Measurements from ENCODE around the gene PIPOX.
"Not testable (repeated sequence)": the region's sequence is repeated elsewhere in the genome, so short reads cannot be mapped to it uniquely, and the experiment has no call there.

Gene PIPOX

GRCh38 chr17:29074488-29074887 lies 31.5 kb downstream of the PIPOX start:
- DNase-seq = no peak

GRCh38 chr17:29076087-29076486 lies 33.1 kb downstream of the PIPOX start:
- no peak for DNase-seq

GRCh38 chr17:29076722-29077121 lies 33.8 kb downstream of the PIPOX start:
- peak in 36 of 51 donors; percentile 14 to 83 (median 45) for DNase-seq

- DNase-seq = no peak
Observed at GRCh38 chr17:29077320-29077719, 34.4 kb downstream of the PIPOX start.

GRCh38 chr17:29078183-29079045 lies 35.5 kb downstream of the PIPOX start:
- DNase-seq = peak in 6 of 51 donors; percentile 25 to 75 (median 37)

GRCh38 chr17:29079433-29079832 lies 36.5 kb downstream of the PIPOX start:
- no peak for DNase-seq

- no peak for DNase-seq
Observed at GRCh38 chr17:29079887-29080286, 36.9 kb downstream of the PIPOX start.

- DNase-seq = no peak
Observed at GRCh38 chr17:29080323-29080722, 37.4 kb downstream of the PIPOX start.

GRCh38 chr17:29080965-29081364 lies 38.0 kb downstream of the PIPOX start:
- peak in 1 of 51 donors; percentile 18 for DNase-seq

GRCh38 chr17:29084541-29085146 lies 41.7 kb downstream of the PIPOX start:
- DNase-seq = peak in 21 of 51 donors; percentile 13 to 48 (median 32)

GRCh38 chr17:29085223-29085622 lies 42.3 kb downstream of the PIPOX start:
- DNase-seq = no peak

GRCh38 chr17:29086628-29087332 lies 43.8 kb downstream of the PIPOX start:
- DNase-seq = no peak

- DNase-seq = not testable (repeated sequence)
Observed at GRCh38 chr17:29088782-29089181, 45.8 kb downstream of the PIPOX start.

GRCh38 chr17:29089601-29090044 lies 46.7 kb downstream of the PIPOX start:
- peak in 48 of 51 donors; percentile 21 to 89 (median 64) for DNase-seq

- DNase-seq = no peak
Observed at GRCh38 chr17:29090108-29090507, 47.2 kb downstream of the PIPOX start.

- peak in 30 of 51 donors; percentile 7 to 71 (median 36) for DNase-seq
Observed at GRCh38 chr17:29090750-29091605, 48.0 kb downstream of the PIPOX start.

GRCh38 chr17:29091606-29092289 lies 48.8 kb downstream of the PIPOX start:
- no peak for DNase-seq

GRCh38 chr17:29093090-29093871 lies 50.3 kb downstream of the PIPOX start:
- DNase-seq = no peak

- DNase-seq = no peak
Observed at GRCh38 chr17:29094101-29094708, 51.3 kb downstream of the PIPOX start.
